GM12874 (cell line): Measurements from ENCODE around the gene BANF2.

Experiments
- CTCF ChIP-seq: IDR thresholded peaks from 2 replicates; pipeline ENCODE4 v1.5.1; 2011; ENCODE audit warnings: low read depth, mild to moderate bottlenecking, control low read depth, low read length, moderate library complexity; ENCODE audit not compliant: insufficient read depth

The BANF2 gene

GRCh38 chr20:17674722-17675518 lies 24.8 kb upstream of the BANF2 start:
- TF ChIP-seq CTCF: no peak

DNA sequence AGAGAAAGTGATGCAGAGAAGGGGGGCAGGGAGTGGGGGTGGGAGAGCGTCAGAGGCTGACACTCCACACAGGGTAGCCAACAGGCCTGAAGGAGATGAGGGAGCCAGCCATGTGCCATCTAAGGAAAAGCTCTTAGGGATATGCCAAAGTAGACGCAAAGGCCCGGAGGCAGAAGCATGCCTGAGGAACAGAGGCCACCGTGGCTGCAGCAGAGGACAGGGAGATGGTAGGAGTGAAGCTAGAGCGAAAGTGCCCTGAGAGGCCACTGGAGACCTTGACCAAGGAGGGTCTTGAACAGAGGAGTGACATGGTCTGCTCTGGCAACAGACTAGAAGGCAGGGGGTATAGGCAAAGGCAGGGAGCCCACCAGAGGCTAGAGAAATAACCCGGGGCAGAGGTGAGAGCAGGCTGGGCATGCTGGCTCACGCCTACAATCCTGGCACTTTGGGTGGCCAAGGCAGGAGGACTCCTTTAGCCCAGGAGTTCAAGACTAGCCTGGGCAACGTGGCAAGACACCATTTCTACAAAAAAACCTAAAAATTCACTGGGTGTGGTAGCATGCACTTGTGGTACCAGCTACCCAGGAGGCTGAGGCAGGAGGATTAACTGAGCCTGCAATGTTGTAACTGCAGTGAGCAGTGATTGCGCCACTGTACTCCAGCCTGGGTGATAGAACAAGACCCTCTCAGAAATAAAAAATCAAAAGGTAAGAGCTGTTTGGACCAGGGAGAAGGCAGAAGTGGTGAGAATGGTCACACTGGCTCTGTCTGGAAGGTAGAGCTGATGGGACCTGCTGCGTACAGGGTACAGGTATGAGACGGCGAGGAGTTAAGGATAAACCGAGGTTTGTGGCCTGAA lies 24.0 kb upstream of the BANF2 start:
- no peak for TF ChIP-seq CTCF

DNA sequence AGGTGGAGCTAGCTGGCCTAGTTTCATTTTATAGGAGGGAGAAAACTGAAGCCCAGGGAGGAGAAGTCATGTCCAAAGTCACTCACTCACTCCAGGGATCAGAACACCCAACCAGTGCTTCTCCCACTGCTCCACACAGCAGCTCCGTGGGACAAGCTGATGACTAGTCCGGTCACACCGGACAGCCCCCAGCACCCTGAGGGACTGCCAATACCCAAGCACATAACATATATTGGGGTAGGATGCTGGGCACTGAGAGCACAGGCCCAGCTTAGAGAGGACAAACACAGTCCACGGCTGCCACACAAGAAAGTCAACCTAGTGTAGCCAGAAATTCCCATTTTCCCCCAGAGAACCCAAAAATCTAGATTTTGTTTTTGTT lies 23.4 kb upstream of the BANF2 start:
- no peak for TF ChIP-seq CTCF

DNA sequence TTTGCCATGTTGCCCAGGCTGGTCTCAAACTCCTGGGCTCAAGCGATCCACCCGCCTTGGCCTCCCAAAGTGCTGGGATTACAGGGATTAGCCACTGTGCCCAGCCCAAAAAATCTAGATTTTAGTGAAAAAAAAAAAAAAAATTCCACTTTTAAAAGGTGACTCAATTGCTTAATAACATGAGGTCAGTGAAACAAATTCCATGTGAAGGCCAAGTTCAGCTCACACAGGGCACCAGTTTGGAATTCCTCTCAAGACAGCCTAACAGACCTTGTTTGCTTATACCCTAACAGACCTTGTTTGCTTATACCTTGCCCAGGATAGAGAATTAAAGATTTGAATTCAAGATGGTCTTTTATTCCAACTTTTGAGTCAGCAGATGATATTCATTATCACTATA lies 22.8 kb upstream of the BANF2 start:
- no peak for TF ChIP-seq CTCF

GRCh38 chr20:17678295-17678694 lies 21.5 kb upstream of the BANF2 start:
- TF ChIP-seq CTCF: no peak

- no peak for TF ChIP-seq CTCF
Measured at GRCh38 chr20:17678886-17679285, 20.9 kb upstream of the BANF2 start.
